ENCODE data around the gene ASIP. TPM values are rescaled to one million over a fixed set of nuclear protein-coding genes. Genes with fewer than 3 reads are reported as not detected.

ASIP gene
- total and polyA plus RNA-seq, 2 of the 13 experiments (the other 11 are each of a cell fraction or from before 2014, with no cell fraction given), result not detected

GRCh38 chr20:34300256-34300806 lies 59.1 kb downstream of the ASIP start (continued):
- TF ChIP-seq THAP9 (CRISPR knock-in tag; IDR thresholded peaks at IDR 0.05; ENCODE audit: borderline replicate concordance), result 0 out of 2 replicates have a peak, but pooled peaks have one; percentile 10
- TF ChIP-seq MYNN (CRISPR knock-in tag; IDR thresholded peaks at IDR 0.05; ENCODE audit: low read depth), result no peak
- TF ChIP-seq ZNF460 (CRISPR knock-in tag; IDR thresholded peaks at IDR 0.05; ENCODE audit: borderline replicate concordance), result no peak
- TF ChIP-seq, protein P1, sequence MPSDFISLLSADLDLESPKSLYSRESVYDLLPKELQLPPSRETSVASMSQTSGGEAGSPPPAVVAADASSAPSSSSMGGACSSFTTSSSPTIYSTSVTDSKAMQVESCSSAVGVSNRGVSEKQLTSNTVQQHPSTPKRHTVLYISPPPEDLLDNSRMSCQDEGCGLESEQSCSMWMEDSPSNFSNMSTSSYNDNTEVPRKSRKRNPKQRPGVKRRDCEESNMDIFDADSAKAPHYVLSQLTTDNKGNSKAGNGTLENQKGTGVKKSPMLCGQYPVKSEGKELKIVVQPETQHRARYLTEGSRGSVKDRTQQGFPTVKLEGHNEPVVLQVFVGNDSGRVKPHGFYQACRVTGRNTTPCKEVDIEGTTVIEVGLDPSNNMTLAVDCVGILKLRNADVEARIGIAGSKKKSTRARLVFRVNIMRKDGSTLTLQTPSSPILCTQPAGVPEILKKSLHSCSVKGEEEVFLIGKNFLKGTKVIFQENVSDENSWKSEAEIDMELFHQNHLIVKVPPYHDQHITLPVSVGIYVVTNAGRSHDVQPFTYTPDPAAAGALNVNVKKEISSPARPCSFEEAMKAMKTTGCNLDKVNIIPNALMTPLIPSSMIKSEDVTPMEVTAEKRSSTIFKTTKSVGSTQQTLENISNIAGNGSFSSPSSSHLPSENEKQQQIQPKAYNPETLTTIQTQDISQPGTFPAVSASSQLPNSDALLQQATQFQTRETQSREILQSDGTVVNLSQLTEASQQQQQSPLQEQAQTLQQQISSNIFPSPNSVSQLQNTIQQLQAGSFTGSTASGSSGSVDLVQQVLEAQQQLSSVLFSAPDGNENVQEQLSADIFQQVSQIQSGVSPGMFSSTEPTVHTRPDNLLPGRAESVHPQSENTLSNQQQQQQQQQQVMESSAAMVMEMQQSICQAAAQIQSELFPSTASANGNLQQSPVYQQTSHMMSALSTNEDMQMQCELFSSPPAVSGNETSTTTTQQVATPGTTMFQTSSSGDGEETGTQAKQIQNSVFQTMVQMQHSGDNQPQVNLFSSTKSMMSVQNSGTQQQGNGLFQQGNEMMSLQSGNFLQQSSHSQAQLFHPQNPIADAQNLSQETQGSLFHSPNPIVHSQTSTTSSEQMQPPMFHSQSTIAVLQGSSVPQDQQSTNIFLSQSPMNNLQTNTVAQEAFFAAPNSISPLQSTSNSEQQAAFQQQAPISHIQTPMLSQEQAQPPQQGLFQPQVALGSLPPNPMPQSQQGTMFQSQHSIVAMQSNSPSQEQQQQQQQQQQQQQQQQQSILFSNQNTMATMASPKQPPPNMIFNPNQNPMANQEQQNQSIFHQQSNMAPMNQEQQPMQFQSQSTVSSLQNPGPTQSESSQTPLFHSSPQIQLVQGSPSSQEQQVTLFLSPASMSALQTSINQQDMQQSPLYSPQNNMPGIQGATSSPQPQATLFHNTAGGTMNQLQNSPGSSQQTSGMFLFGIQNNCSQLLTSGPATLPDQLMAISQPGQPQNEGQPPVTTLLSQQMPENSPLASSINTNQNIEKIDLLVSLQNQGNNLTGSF (CRISPR knock-in tag; IDR thresholded peaks at IDR 0.05), result no peak
- TF ChIP-seq, protein P2, sequence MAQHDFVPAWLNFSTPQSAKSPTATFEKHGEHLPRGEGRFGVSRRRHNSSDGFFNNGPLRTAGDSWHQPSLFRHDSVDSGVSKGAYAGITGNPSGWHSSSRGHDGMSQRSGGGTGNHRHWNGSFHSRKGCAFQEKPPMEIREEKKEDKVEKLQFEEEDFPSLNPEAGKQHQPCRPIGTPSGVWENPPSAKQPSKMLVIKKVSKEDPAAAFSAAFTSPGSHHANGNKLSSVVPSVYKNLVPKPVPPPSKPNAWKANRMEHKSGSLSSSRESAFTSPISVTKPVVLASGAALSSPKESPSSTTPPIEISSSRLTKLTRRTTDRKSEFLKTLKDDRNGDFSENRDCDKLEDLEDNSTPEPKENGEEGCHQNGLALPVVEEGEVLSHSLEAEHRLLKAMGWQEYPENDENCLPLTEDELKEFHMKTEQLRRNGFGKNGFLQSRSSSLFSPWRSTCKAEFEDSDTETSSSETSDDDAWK (CRISPR knock-in tag; IDR thresholded peaks at IDR 0.05), result no peak
- TF ChIP-seq, protein P3, sequence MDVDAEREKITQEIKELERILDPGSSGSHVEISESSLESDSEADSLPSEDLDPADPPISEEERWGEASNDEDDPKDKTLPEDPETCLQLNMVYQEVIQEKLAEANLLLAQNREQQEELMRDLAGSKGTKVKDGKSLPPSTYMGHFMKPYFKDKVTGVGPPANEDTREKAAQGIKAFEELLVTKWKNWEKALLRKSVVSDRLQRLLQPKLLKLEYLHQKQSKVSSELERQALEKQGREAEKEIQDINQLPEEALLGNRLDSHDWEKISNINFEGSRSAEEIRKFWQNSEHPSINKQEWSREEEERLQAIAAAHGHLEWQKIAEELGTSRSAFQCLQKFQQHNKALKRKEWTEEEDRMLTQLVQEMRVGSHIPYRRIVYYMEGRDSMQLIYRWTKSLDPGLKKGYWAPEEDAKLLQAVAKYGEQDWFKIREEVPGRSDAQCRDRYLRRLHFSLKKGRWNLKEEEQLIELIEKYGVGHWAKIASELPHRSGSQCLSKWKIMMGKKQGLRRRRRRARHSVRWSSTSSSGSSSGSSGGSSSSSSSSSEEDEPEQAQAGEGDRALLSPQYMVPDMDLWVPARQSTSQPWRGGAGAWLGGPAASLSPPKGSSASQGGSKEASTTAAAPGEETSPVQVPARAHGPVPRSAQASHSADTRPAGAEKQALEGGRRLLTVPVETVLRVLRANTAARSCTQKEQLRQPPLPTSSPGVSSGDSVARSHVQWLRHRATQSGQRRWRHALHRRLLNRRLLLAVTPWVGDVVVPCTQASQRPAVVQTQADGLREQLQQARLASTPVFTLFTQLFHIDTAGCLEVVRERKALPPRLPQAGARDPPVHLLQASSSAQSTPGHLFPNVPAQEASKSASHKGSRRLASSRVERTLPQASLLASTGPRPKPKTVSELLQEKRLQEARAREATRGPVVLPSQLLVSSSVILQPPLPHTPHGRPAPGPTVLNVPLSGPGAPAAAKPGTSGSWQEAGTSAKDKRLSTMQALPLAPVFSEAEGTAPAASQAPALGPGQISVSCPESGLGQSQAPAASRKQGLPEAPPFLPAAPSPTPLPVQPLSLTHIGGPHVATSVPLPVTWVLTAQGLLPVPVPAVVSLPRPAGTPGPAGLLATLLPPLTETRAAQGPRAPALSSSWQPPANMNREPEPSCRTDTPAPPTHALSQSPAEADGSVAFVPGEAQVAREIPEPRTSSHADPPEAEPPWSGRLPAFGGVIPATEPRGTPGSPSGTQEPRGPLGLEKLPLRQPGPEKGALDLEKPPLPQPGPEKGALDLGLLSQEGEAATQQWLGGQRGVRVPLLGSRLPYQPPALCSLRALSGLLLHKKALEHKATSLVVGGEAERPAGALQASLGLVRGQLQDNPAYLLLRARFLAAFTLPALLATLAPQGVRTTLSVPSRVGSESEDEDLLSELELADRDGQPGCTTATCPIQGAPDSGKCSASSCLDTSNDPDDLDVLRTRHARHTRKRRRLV (CRISPR knock-in tag; IDR thresholded peaks at IDR 0.05), result no peak
- TF ChIP-seq ZNF292 (CRISPR knock-in tag; IDR thresholded peaks at IDR 0.05; ENCODE audit: borderline replicate concordance, low read depth), result no peak
- TF ChIP-seq MBD4 (IDR thresholded peaks at IDR 0.05; ENCODE audit: borderline replicate concordance, low read length), result no peak
- TF ChIP-seq TCF7L2 (IDR thresholded peaks at IDR 0.05; ENCODE audit: low read depth, low read length), result no peak
- TF ChIP-seq ZNF747 (CRISPR knock-in tag; IDR thresholded peaks at IDR 0.05; ENCODE audit: borderline replicate concordance), result 0 out of 2 replicates have a peak, but pooled peaks have one; percentile 40
- TF ChIP-seq TEAD2 (CRISPR knock-in tag; IDR thresholded peaks at IDR 0.05), result no peak
- TF ChIP-seq ZNF101 (CRISPR knock-in tag; IDR thresholded peaks at IDR 0.05; ENCODE audit: borderline replicate concordance, low read depth), result no peak
- TF ChIP-seq ZNF746 (CRISPR knock-in tag; IDR thresholded peaks at IDR 0.05), result no peak; the same call in 1 of the 2 replicates
- TF ChIP-seq ERF (CRISPR knock-in tag; IDR thresholded peaks at IDR 0.05), result no peak; the same call in 1 of the 2 replicates

Data from HepG2 (cell line).